Measurements from ENCODE around the gene IGDCC3.

GRCh38 chr15:65328506-65329287 is 49.1 kb downstream of the IGDCC3 start:
- TF ChIP-seq CTCF (IDR thresholded peaks at IDR 0.05) (no peak), ZFX (IDR thresholded peaks at IDR 0.05; ENCODE audit: borderline replicate concordance) (no peak)

Measured in 22Rv1 (cell line).